Left ventricle myocardium inferior (tissue), 1 donor: ENCODE measurements around the gene BBS9. TPM values are rescaled to one million over a fixed set of nuclear protein-coding genes. Genes with fewer than 3 reads are reported as not detected.

Experiments
- DNase-seq: peaks from one replicate; pipeline ENCODE4 v3.0.0-alpha.2; 2020
- H3K27ac ChIP-seq: fragments of 200-600 bp; replicated peaks from 2 replicates; pipeline ENCODE4 v1.8.0; 2021
- H3K27me3 ChIP-seq: fragments of 200-600 bp; 2 replicates; pipeline ENCODE4 v1.8.0; 2021; ENCODE audit warnings: low read depth
- H3K36me3 ChIP-seq: fragments of 200-600 bp; 2 replicates; pipeline ENCODE4 v1.8.0; 2021
- H3K4me1 ChIP-seq: fragments of 200-600 bp; 2 replicates; pipeline ENCODE4 v1.8.0; 2021
- H3K4me3 ChIP-seq: fragments of 200-600 bp; 2 replicates; pipeline ENCODE4 v1.8.0; 2021; ENCODE audit warnings: mild to moderate bottlenecking, moderate library complexity
- H3K9me3 ChIP-seq: fragments of 200-600 bp; replicated peaks from 2 replicates; pipeline ENCODE4 v1.8.0; 2021
- CTCF ChIP-seq: fragments of 200-600 bp; IDR thresholded peaks from 2 replicates; pipeline ENCODE4 v1.8.0; 2021; ENCODE audit warnings: antibody characterized with exemption, mild to moderate bottlenecking, borderline replicate concordance
- intact Hi-C: fragments of 100-400 bp; cut with micrococcal nuclease; formaldehyde crosslinking; loops from one replicate; pipeline ENCODE4 v1.11.0; 2022
- total RNA-seq: library from RNA; stranded (reverse); fragmentation: NEBNext Ultra II Directional; extraction: Animal tissue kit (Norgen Biotek cat#: 25700); gene quantifications from one replicate; pipeline ENCODE4 v1.2.1, GENCODE V29; 2021
- donor health status: DM: no; HTN: yes; CAD: no; lungs with severe emphysema.

BBS9 gene
- total RNA-seq, 1 donor from 2014 or later = 13.7 TPM

- Histone ChIP-seq H3K27me3 (no peaks in the 10 kb centered on the region), H3K4me1 (peaks cover 4% of the 10 kb centered on the region), H3K4me3 (no peak overlapping the region), H3K9me3 (peaks cover 4% of the 10 kb centered on the region), H3K36me3 (no peaks in the 10 kb centered on the region), H3K27ac (no peak overlapping the region)
- TF ChIP-seq CTCF = no peak
- DNase-seq = no peak
- intact Hi-C loops = no loop called here
Measured at GRCh38 chr7:33195264-33195663, 65.9 kb downstream of the BBS9 start.

- no peak overlapping the region for H3K4me3 ChIP-seq
- no peak for DNase-seq
- H3K36me3 ChIP-seq = no peaks in the 10 kb centered on the region
- intact Hi-C loops = no loop called here
- peaks cover 4% of the 10 kb centered on the region for H3K9me3 ChIP-seq
- no peak for TF ChIP-seq CTCF
- H3K27me3 ChIP-seq = no peaks in the 10 kb centered on the region
- H3K27ac ChIP-seq = no peak overlapping the region
- H3K4me1 ChIP-seq = no peaks in the 10 kb centered on the region
Measured at GRCh38 chr7:33196221-33196620, 66.9 kb downstream of the BBS9 start.

- DNase-seq = no peak
- no peak overlapping the region for H3K4me3 ChIP-seq
- no peaks in the 10 kb centered on the region for H3K36me3 ChIP-seq
- intact Hi-C loops = no loop called here
- no peaks in the 10 kb centered on the region for H3K27me3 ChIP-seq
- H3K27ac ChIP-seq = no peak overlapping the region
- H3K4me1 ChIP-seq = no peaks in the 10 kb centered on the region
- TF ChIP-seq CTCF = no peak
- H3K9me3 ChIP-seq = no peaks in the 10 kb centered on the region
Measured at GRCh38 chr7:33200282-33200681, 70.9 kb downstream of the BBS9 start.

- DNase-seq = no peak
- no peak overlapping the region for H3K4me3 ChIP-seq
- intact Hi-C loops = no loop called here
Measured at GRCh38 chr7:33201821-33202220, 72.5 kb downstream of the BBS9 start.

GRCh38 chr7:33210958-33211357, 81.6 kb downstream of the BBS9 start:
- DNase-seq = no peak
- no peaks in the 10 kb centered on the region for H3K27me3 ChIP-seq
- peaks cover 33% of the 10 kb centered on the region for H3K36me3 ChIP-seq
- H3K4me1 ChIP-seq = no peaks in the 10 kb centered on the region
- H3K9me3 ChIP-seq = peaks cover 34% of the 10 kb centered on the region
- H3K4me3 ChIP-seq = no peak overlapping the region
- H3K27ac ChIP-seq = no peak overlapping the region
- no peak for TF ChIP-seq CTCF
- intact Hi-C loops = no loop called here

More at GRCh38 chr7:33201821-33202220, 72.5 kb downstream of the BBS9 start:
- H3K4me1 ChIP-seq = no peaks in the 10 kb centered on the region
- TF ChIP-seq CTCF = no peak
- no peaks in the 10 kb centered on the region for H3K27me3 ChIP-seq
- H3K9me3 ChIP-seq = no peaks in the 10 kb centered on the region
- H3K36me3 ChIP-seq = no peaks in the 10 kb centered on the region
- H3K27ac ChIP-seq = no peak overlapping the region

GRCh38 chr7:33212144-33212543, 82.8 kb downstream of the BBS9 start:
- Histone ChIP-seq H3K4me3 (no peak overlapping the region), H3K27me3 (no peaks in the 10 kb centered on the region), H3K9me3 (peaks cover 34% of the 10 kb centered on the region), H3K4me1 (no peaks in the 10 kb centered on the region), H3K36me3 (peaks cover 33% of the 10 kb centered on the region), H3K27ac (no peak overlapping the region)
- intact Hi-C loops = no loop called here
- no peak for DNase-seq
- no peak for TF ChIP-seq CTCF
